Activated CD8-positive, alpha-beta memory T cell treated with anti-CD3 and anti-CD28 coated beads, Interleukin-2, amount 50 U/mL, for 1 hour (primary cell): ENCODE data around the gene IL36A.

Experiments used
- DNase-seq: peaks from one replicate; pipeline ENCODE4 v3.0.0-alpha.2; 2020; ENCODE audit errors: extremely low read depth

IL36A gene

GRCh38 chr2:113005030-113005509 lies at the start of gene IL36A:
Gene IL36A (plus strand): TSS chr2:113005459. CDS start chr2:113005872, 413 bp downstream.
- no peak for DNase-seq

GRCh38 chr2:112957511-112957910 lies 47.7 kb upstream of the IL36A start:
- no peak for DNase-seq

GRCh38 chr2:112958428-112959108 lies 46.7 kb upstream of the IL36A start:
- peak; percentile 9 for DNase-seq

GRCh38 chr2:112959109-112959812 lies 46.0 kb upstream of the IL36A start:
- no peak for DNase-seq

- no peak for DNase-seq
These were observed 44.9 kb upstream of the IL36A start for GRCh38 chr2:112960230-112960825.

- DNase-seq = no peak
These were observed 42.7 kb upstream of the IL36A start for GRCh38 chr2:112962308-112963175.

- no peak for DNase-seq
These were observed 38.2 kb upstream of the IL36A start for GRCh38 chr2:112967023-112967422.

GRCh38 chr2:112972423-112973086 lies 32.7 kb upstream of the IL36A start:
- DNase-seq = no peak

- DNase-seq = no peak
These were observed 32.1 kb upstream of the IL36A start for GRCh38 chr2:112973156-112973555.

- no peak for DNase-seq
These were observed 27.7 kb upstream of the IL36A start, which contains the start of gene IL36G for GRCh38 chr2:112977559-112978056. Gene IL36G (plus strand): TSS chr2:112978006. CDS start chr2:112978639, 633 bp downstream.

- DNase-seq = no peak
These were observed 25.5 kb upstream of the IL36A start for GRCh38 chr2:112979731-112980130.

- no peak for DNase-seq
These were observed 24.7 kb upstream of the IL36A start for GRCh38 chr2:112980537-112980936.

- DNase-seq = no peak
These were observed 20.2 kb upstream of the IL36A start for GRCh38 chr2:112985090-112985489.

GRCh38 chr2:112989611-112990010 lies 15.6 kb upstream of the IL36A start:
- DNase-seq = no peak

- DNase-seq = no peak
These were observed 11.4 kb upstream of the IL36A start for GRCh38 chr2:112993831-112994230.

GRCh38 chr2:112994648-112995047 lies 10.6 kb upstream of the IL36A start:
- no peak for DNase-seq

- no peak for DNase-seq
These were observed 9.8 kb upstream of the IL36A start for GRCh38 chr2:112995346-112995920.

- DNase-seq = peak; percentile 58
These were observed 8.6 kb upstream of the IL36A start for GRCh38 chr2:112996635-112997034.

- no peak for DNase-seq
These were observed 8.1 kb upstream of the IL36A start for GRCh38 chr2:112997151-112997550.

GRCh38 chr2:113000436-113000835 lies 4.8 kb upstream of the IL36A start:
- DNase-seq = no peak

- DNase-seq = no peak
These were observed 2.6 kb upstream of the IL36A start for GRCh38 chr2:113002677-113003076.
